IMR-90 (cell line): ENCODE results near the gene CCSER1. TPM values are rescaled to one million over a fixed set of nuclear protein-coding genes. Genes with fewer than 3 reads are reported as not detected.

ENCODE experiments used
- ATAC-seq: fragments of 200-7000 bp; cut with Tn5 transposase; 2 replicates; pipeline ENCODE4 v1.9.1; 2020; ENCODE audit warnings: low read depth, mild to moderate bottlenecking, moderate library complexity
- BruUV-seq: library from RNA; stranded (reverse); fragments of 400-500 nt; replicated peaks from 2 replicates; lab custom pipeline; 2021; lab: Mats Ljungman, UMichigan
- CTCF ChIA-PET: fragments of 300-600 bp; formaldehyde crosslinking; extraction: SDS; loops from one replicate; lab custom pipeline; 2021; ENCODE audit warnings: antibody characterized with exemption; lab: Yijun Ruan, JAX
- POLR2A ChIA-PET: fragments of 300-600 bp; sonication (Branson Sonifier 250); formaldehyde crosslinking; loops from one replicate; lab custom pipeline; 2022; ENCODE audit warnings: antibody characterized with exemption; ENCODE audit not compliant: unreplicated experiment; lab: Charles Lee
- DNase-seq: peaks from one replicate; pipeline ENCODE4 v3.0.0; 2013
- H2AFZ ChIP-seq: replicated peaks from 2 replicates; pipeline ENCODE3; 2013; ENCODE audit warnings: low read length, mild to moderate bottlenecking; ENCODE audit not compliant: poor library complexity
- H2AK5ac ChIP-seq: 2 replicates; pipeline ENCODE4 v1.6.1; 2013; ENCODE audit warnings: low read depth, low read length, inconsistent platforms
- H2AK9ac ChIP-seq: replicated peaks from 2 replicates; pipeline ENCODE3; 2013; ENCODE audit warnings: mild to moderate bottlenecking, low read depth, low read length, moderate library complexity; ENCODE audit not compliant: poor library complexity
- H2BK120ac ChIP-seq: 2 replicates; pipeline ENCODE4 v1.6.1; 2013; ENCODE audit warnings: low read depth, low read length, inconsistent platforms
- H2BK15ac ChIP-seq: 3 replicates; pipeline ENCODE4 v1.6.1; 2013; ENCODE audit warnings: low read depth, low read length, inconsistent platforms
- H2BK20ac ChIP-seq: 2 replicates; pipeline ENCODE4 v1.6.1; 2013; ENCODE audit warnings: low read depth, mild to moderate bottlenecking, inconsistent platforms, low read length, moderate library complexity
- H2BK5ac ChIP-seq: 2 replicates; pipeline ENCODE4 v1.6.1; 2013; ENCODE audit warnings: mild to moderate bottlenecking, low read depth, low read length, inconsistent platforms; ENCODE audit not compliant: poor library complexity, severe bottlenecking
- H3K14ac ChIP-seq: replicated peaks from 2 replicates; pipeline ENCODE4 v1.6.1; 2013; ENCODE audit warnings: low read depth, low read length, inconsistent platforms
- H3K18ac ChIP-seq: 2 replicates; pipeline ENCODE4 v1.6.1; 2013; ENCODE audit warnings: low read depth, low read length, control low read depth
- H3K23ac ChIP-seq: 2 replicates; pipeline ENCODE4 v1.6.1; 2013; ENCODE audit warnings: low read depth, low read length, inconsistent platforms
- H3K27ac ChIP-seq: 2 replicates; pipeline ENCODE4 v1.5.1; 2013; ENCODE audit warnings: mild to moderate bottlenecking, control low read depth, low read length; ENCODE audit not compliant: insufficient read depth
- H3K27me3 ChIP-seq: 2 replicates; pipeline ENCODE4 v1.6.1; 2013; ENCODE audit warnings: low read length; ENCODE audit not compliant: control insufficient read depth, insufficient read depth
- H3K36me3 ChIP-seq: 2 replicates; pipeline ENCODE4 v1.6.1; 2013; ENCODE audit warnings: low read length, mixed read lengths; ENCODE audit not compliant: control insufficient read depth, insufficient read depth
- H3K4ac ChIP-seq: 2 replicates; pipeline ENCODE4 v1.6.1; 2013; ENCODE audit warnings: low read depth, low read length, inconsistent platforms
- H3K4me1 ChIP-seq: 2 replicates; pipeline ENCODE4 v1.6.1; 2013; ENCODE audit warnings: low read length, mixed read lengths; ENCODE audit not compliant: control insufficient read depth, insufficient read depth
- H3K4me2 ChIP-seq: 2 replicates; pipeline ENCODE4 v1.6.1; 2013; ENCODE audit warnings: low read depth, mild to moderate bottlenecking, control low read depth, low read length, moderate library complexity
- H3K4me3 ChIP-seq: 2 replicates; pipeline ENCODE4 v1.5.1; 2013; ENCODE audit warnings: low read depth, mild to moderate bottlenecking, control low read depth, low read length, moderate library complexity; ENCODE audit not compliant: insufficient read depth
- H3K56ac ChIP-seq: 2 replicates; pipeline ENCODE4 v1.6.1; 2013; ENCODE audit warnings: low read length, inconsistent platforms; ENCODE audit not compliant: insufficient read depth; ENCODE audit errors: extremely low read depth
- H3K79me1 ChIP-seq, 2 experiments: 2 replicates each; pipeline ENCODE4 v1.6.1; 2013; ENCODE audit warnings: low read length in 2 of 2, inconsistent platforms in 1 of 2, low read depth in 1 of 2
- H3K9ac ChIP-seq: 2 replicates; pipeline ENCODE4 v1.6.1; 2013; ENCODE audit warnings: low read depth, low read length, control low read depth
- H3K9me1 ChIP-seq: 2 replicates; pipeline ENCODE4 v1.6.1; 2013; ENCODE audit warnings: low read length, inconsistent platforms; ENCODE audit not compliant: insufficient read depth
- H3K9me3 ChIP-seq: 2 replicates; pipeline ENCODE4 v1.6.1; 2013; ENCODE audit warnings: low read length; ENCODE audit not compliant: control insufficient read depth, insufficient read depth
- H4K20me1 ChIP-seq: 2 replicates; pipeline ENCODE4 v1.6.1; 2013; ENCODE audit warnings: low read length, inconsistent platforms; ENCODE audit not compliant: insufficient read depth
- H4K5ac ChIP-seq: 2 replicates; pipeline ENCODE4 v1.6.1; 2013; ENCODE audit warnings: mild to moderate bottlenecking, low read depth, low read length, control low read depth
- H4K8ac ChIP-seq, 2 experiments: 2 replicates each; pipeline ENCODE4 v1.6.1; 2013; ENCODE audit warnings: low read depth in 2 of 2, low read length in 2 of 2, control low read depth in 1 of 2, inconsistent platforms in 1 of 2
- H4K91ac ChIP-seq: 2 replicates; pipeline ENCODE4 v1.6.1; 2013; ENCODE audit warnings: low read depth, low read length, inconsistent platforms; ENCODE audit not compliant: insufficient read depth
- CTCF ChIP-seq: conservative IDR thresholded peaks from 2 replicates; pipeline ENCODE4 v1.5.1; 2012; ENCODE audit warnings: mild to moderate bottlenecking, low read depth, low read length, improper control_type of control experiment
- MAFK ChIP-seq: IDR thresholded peaks from 2 replicates; pipeline ENCODE4 v1.6.1; 2012; ENCODE audit warnings: low read depth, low read length, improper control_type of control experiment
- WGBS, 2 experiments: methylation state at CpG; one replicate each; pipeline versions ENCODE4 v1.1.5 to v1.1.7; 2013; ENCODE audit warnings: missing lambda C conversion rate in 2 of 2; ENCODE audit not compliant: insufficient read length in 1 of 2; ENCODE audit errors: extremely low coverage in 2 of 2; 5-methylcytosine and 5-hydroxymethylcytosine counted together
- dilution Hi-C: fragments of 300-500 bp; cut with HindIII; formaldehyde crosslinking; loops from one replicate; pipeline ENCODE4 v1.14.3; 2018; ENCODE audit warnings: low sequenced_read_pairs; ENCODE audit not compliant: unreplicated experiment
- in situ Hi-C: fragments of 300-500 bp; cut with MboI; formaldehyde crosslinking; loops from 3 replicates; pipeline ENCODE4 v1.14.3; 2019; ENCODE audit warnings: low sequenced_read_pairs, inconsistent platforms, mixed read lengths
- intact Hi-C: fragments of 100-400 bp; cut with micrococcal nuclease; formaldehyde crosslinking; loops from 2 replicates; pipeline ENCODE4 v1.10.0; 2022
- polyA plus RNA-seq, 3 experiments: library from polyadenylated mRNA; depleted of rRNA; stranded (reverse); fragments of >200 nt; gene quantifications; 2 replicates each; pipeline ENCODE4 v1.2.3, GENCODE V29; 2012; ENCODE audit warnings: low replicate concordance in 1 of 3
- total RNA-seq: library from RNA; depleted of rRNA; stranded (reverse); fragments of >200 nt; gene quantifications from 2 replicates; pipeline ENCODE4 v1.2.3, GENCODE V29; 2012
- TF ChIP-seq, protein P1 (sequence below): fragments of 150-350 bp; IDR thresholded peaks from 2 replicates; pipeline ENCODE4 v1.6.1; 2017; ENCODE audit warnings: mild to moderate bottlenecking, antibody characterized with exemption, low read length, low read depth

The CCSER1 gene
- total and polyA plus RNA-seq, 2 of the 4 experiments (the other 2 are of a cell fraction): not detected

DNA sequence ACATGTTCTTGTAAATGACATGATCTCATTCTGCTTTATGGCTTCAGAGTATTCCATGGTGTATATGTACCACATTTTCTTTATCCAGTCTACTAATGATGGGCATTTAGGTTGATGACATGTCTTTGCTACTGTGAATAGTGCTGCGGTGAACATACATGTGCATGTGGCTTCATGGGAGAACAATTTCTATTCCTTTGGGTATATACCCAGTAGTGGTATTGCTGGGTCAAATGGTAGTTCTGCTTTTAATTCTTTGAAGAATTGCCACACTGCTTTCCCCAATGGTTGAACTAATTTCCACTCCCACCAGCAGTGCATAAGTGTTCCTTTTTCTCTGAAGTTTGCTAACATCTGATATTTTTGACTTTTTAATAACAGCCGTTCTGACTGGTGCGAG, 1080.3 kb downstream of the CCSER1 start:
- DNase-seq: no peak
- ChIA-PET POLR2A (no interaction called here), CTCF (no interaction called here)
- no peak overlapping the region for H3K23ac ChIP-seq
- no peak overlapping the region for H4K8ac ChIP-seq
- H3K79me1 ChIP-seq: no peaks in the 10 kb centered on the region
- no peak overlapping the region for H3K56ac ChIP-seq
- no peak overlapping the region for H3K14ac ChIP-seq
- H3K27me3 ChIP-seq: no peaks in the 10 kb centered on the region
- no peak overlapping the region for H2AK5ac ChIP-seq
- in situ Hi-C loops (no loop called here), intact Hi-C loops (no loop called here), dilution Hi-C loops (no loop called here)
- no peak overlapping the region for H4K91ac ChIP-seq
- H3K9me3 ChIP-seq: no peaks in the 10 kb centered on the region
- no peak overlapping the region for H3K9ac ChIP-seq
- H3K4me1 ChIP-seq: no peaks in the 10 kb centered on the region
- no peak overlapping the region for H2AFZ ChIP-seq
- no peak overlapping the region for H3K4ac ChIP-seq
- H3K27ac ChIP-seq: no peak overlapping the region
- H3K9me1 ChIP-seq: no peaks in the 10 kb centered on the region
- no peak overlapping the region for H2BK15ac ChIP-seq
- TF ChIP-seq MAFK: no peak
- TF ChIP-seq CTCF: no peak
- TF ChIP-seq, protein P1, sequence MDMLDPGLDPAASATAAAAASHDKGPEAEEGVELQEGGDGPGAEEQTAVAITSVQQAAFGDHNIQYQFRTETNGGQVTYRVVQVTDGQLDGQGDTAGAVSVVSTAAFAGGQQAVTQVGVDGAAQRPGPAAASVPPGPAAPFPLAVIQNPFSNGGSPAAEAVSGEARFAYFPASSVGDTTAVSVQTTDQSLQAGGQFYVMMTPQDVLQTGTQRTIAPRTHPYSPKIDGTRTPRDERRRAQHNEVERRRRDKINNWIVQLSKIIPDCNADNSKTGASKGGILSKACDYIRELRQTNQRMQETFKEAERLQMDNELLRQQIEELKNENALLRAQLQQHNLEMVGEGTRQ: no peak
- no peak overlapping the region for H2BK120ac ChIP-seq
- no peak overlapping the region for H3K18ac ChIP-seq
- no peak overlapping the region for H3K4me3 ChIP-seq
- BruUV-seq: no TSS peak
- ATAC-seq: no peak
- H4K20me1 ChIP-seq: no peaks in the 10 kb centered on the region
- no peak overlapping the region for H2BK20ac ChIP-seq
- WGBS, 2 experiments: no CpG with 5 or more reads among the region's 3 CpGs
- no peak overlapping the region for H2AK9ac ChIP-seq
- H3K4me2 ChIP-seq: no peak overlapping the region
- no peaks in the 10 kb centered on the region for H3K36me3 ChIP-seq
- no peak overlapping the region for H2BK5ac ChIP-seq
- H4K5ac ChIP-seq: no peak overlapping the region
